GM06990 (cell line): ENCODE results near the gene SEMA6B.

Source experiments
- DNase-seq: peaks from one replicate; pipeline ENCODE4 v3.0.0-alpha.2; 2011; ENCODE audit not compliant: insufficient read length; ENCODE audit errors: extremely low read depth
- H3K27me3 ChIP-seq: replicated peaks from 2 replicates; pipeline ENCODE4 v1.6.0; 2011; ENCODE audit warnings: low read length; ENCODE audit not compliant: control insufficient read depth, insufficient read depth
- H3K36me3 ChIP-seq: 2 replicates; pipeline ENCODE4 v1.5.1; 2011; ENCODE audit warnings: low read length; ENCODE audit not compliant: control insufficient read depth, insufficient read depth
- H3K4me3 ChIP-seq: replicated peaks from 2 replicates; pipeline ENCODE4 v1.5.1; 2011; ENCODE audit warnings: low read depth, mild to moderate bottlenecking, control low read depth, low read length
- TF ChIP-seq, protein P1 (sequence below): IDR thresholded peaks from 2 replicates; pipeline ENCODE4 v1.5.1; 2011; ENCODE audit warnings: low read length, control low read depth, mild to moderate bottlenecking, inconsistent platforms; ENCODE audit not compliant: insufficient read depth, poor library complexity, severe bottlenecking

SEMA6B gene

DNA sequence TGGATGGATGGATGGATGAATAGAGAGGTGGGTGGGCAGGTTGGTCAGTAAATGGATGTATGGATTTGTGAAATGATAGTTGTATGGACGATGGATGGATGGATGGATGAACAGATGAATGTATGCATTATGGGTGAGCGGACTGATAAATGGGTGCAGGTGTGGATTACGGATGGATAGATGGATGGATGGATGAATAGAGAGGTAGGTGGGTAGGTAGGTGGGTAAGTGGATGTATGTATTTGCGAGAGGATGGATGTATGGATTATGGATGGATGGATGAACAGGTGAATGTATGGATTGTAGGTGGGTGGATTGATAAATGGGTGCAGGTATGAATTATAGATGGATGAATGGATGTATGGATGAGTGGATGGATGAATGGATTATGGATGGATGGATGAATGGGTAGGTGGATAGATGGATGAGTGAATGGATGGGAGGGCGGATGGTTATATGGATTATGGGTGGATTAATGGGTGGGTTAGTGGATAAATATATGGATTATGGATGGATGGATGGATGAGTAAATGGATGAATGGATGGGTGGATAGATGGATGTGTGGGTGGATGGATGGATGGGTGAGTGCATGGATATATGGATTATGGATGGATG, 42.8 kb upstream of the SEMA6B start:
- Histone ChIP-seq H3K4me3 (no peak overlapping the region), H3K27me3 (no peaks in the 10 kb centered on the region), H3K36me3 (no peaks in the 10 kb centered on the region)
- TF ChIP-seq, protein P1, sequence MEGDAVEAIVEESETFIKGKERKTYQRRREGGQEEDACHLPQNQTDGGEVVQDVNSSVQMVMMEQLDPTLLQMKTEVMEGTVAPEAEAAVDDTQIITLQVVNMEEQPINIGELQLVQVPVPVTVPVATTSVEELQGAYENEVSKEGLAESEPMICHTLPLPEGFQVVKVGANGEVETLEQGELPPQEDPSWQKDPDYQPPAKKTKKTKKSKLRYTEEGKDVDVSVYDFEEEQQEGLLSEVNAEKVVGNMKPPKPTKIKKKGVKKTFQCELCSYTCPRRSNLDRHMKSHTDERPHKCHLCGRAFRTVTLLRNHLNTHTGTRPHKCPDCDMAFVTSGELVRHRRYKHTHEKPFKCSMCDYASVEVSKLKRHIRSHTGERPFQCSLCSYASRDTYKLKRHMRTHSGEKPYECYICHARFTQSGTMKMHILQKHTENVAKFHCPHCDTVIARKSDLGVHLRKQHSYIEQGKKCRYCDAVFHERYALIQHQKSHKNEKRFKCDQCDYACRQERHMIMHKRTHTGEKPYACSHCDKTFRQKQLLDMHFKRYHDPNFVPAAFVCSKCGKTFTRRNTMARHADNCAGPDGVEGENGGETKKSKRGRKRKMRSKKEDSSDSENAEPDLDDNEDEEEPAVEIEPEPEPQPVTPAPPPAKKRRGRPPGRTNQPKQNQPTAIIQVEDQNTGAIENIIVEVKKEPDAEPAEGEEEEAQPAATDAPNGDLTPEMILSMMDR: no peak
- no peak for DNase-seq

DNA sequence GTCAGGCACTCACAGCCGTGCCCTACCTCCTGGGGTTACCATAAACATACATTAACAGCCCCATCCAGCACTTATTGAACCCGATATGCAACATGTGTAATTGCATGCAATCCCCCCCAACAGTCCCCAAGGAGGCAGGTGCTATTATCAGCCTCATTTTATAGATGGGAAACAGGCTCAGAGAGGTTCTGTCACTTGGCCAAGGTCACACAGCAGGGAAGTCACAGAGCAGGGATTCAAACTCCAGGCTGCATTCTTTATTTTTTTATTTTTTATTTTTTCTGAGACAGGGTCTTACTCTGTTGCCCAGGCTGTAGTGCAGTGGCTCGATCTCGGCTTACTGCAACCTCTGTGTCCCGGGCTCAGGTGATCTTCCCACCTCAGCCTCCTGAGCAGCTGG, 41.4 kb upstream of the SEMA6B start:
- no peaks in the 10 kb centered on the region for H3K36me3 ChIP-seq
- TF ChIP-seq, protein P1: no peak
- H3K4me3 ChIP-seq: no peak overlapping the region
- no peak for DNase-seq
- H3K27me3 ChIP-seq: no peaks in the 10 kb centered on the region

DNA sequence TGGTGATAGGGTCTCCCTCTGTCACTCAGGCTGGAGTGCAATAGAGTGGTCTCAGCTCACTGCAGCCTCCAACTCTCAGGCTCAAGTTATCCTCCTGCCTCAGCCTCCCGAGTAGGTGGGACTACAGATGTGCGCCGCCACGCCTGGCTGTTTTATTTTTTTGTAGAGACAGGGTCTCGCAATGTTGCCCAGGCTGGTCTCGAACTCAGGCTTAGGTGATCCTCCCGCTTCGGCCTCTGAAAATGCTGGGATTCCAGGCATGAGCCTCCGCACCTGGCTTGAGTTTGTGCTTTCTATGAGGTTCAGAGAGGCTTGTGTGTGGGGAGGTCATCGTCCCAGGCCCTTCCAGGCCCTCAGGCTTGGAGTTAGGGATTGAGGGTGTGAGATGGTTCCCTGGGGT, 40.6 kb upstream of the SEMA6B start:
- Histone ChIP-seq H3K36me3 (no peaks in the 10 kb centered on the region), H3K27me3 (no peaks in the 10 kb centered on the region), H3K4me3 (no peak overlapping the region)
- TF ChIP-seq, protein P1: no peak
- DNase-seq: no peak

DNA sequence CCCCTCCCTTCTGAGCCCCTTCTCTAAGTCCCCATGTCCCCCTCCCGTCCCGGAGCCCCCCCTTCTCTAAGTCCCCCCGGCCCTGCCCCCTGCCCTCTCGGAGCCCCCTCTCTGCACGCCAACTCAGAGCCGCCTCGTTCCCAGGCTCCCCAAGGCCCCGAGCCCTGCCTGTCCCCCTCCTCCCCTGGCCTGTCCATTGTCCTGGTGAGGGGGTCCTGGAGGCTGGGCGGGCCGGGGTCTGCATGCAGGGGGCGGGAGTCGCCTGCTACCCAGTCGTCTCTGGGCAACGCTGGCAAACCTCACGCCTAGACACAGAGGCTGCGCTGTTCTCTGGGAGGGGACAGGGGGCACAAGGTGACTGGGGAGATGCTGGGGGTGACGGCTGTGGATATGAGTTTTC, 39.2 kb upstream of the SEMA6B start:
- TF ChIP-seq, protein P1: no peak
- no peaks in the 10 kb centered on the region; the same call in 1 of the 2 replicates for H3K27me3 ChIP-seq
- H3K36me3 ChIP-seq: no peaks in the 10 kb centered on the region
- 0 out of 2 replicates have a peak overlapping the region, but pooled peaks have one; percentile 19 for H3K4me3 ChIP-seq
- DNase-seq: no peak

DNA sequence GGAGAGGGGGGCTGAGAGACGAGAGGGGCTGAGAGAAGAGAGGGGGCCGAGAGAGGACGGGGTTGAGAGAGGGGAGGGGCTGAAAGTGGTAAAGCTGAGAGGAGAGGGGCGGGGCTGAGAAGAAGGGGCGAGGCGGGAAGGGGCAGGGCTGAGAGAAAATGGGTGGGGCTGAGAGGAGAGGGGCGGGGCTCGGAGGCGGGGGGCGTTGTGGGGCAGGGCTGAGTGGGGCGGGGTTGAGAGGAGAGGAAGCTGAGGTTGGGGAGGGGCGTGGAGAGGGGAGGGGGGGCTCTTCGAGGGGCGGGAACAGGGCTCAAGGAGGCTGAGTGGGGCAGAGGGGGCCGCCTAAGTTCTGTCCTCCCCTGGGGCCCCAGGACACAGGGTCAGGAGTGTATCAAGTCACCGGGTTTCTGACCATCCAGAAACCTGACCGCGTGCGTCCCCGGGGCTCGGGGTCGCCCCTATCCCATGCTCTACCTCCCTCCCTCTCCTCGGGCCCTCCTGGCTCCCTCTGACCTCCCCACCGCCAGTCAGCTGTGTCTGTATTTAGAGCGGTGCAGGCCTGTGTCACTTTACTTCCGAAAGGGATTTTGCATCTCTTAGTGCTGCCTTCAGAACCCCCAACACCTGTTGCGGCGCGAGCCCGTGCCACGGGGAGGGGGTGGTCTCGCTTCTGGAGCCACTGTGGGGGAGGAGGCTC, 38.6 kb upstream of the SEMA6B start:
- TF ChIP-seq, protein P1: no peak
- H3K27me3 ChIP-seq: no peaks in the 10 kb centered on the region; the same call in 1 of the 2 replicates
- DNase-seq: peak; percentile 49
- H3K4me3 ChIP-seq: peak overlapping the region; percentile 19; the same call in 1 of the 2 replicates
- H3K36me3 ChIP-seq: no peaks in the 10 kb centered on the region
